ENCODE measurements around the gene YJU2.
"Not testable (repeated sequence)": the region's sequence is repeated elsewhere in the genome, so short reads cannot be mapped to it uniquely, and the experiment has no call there.

The YJU2 gene

GRCh38 chr19:4229179-4229931, 17.5 kb upstream of the YJU2 start, which contains the start of gene EBI3:
EBI3 (plus strand) TSS chr19:4229523; CDS start chr19:4229551, 28 bp downstream.
- DNase-seq: peak; percentile 39 to 70 (median 54)

- DNase-seq: not testable (repeated sequence)
Measured at GRCh38 chr19:4230237-4230636, 16.6 kb upstream of the YJU2 start.

- DNase-seq: not testable (repeated sequence)
Measured at GRCh38 chr19:4231521-4231920, 15.4 kb upstream of the YJU2 start.

GRCh38 chr19:4232139-4232538, 14.7 kb upstream of the YJU2 start:
- DNase-seq: not testable (repeated sequence)

GRCh38 chr19:4232614-4233281, 14.1 kb upstream of the YJU2 start:
- no peak for DNase-seq

GRCh38 chr19:4233282-4233853, 13.5 kb upstream of the YJU2 start:
- DNase-seq: peak; percentile 52 to 76 (median 72)

GRCh38 chr19:4234142-4234861, 12.6 kb upstream of the YJU2 start:
- no peak for DNase-seq

- no peak for DNase-seq
Measured at GRCh38 chr19:4234862-4235201, 12.0 kb upstream of the YJU2 start.

GRCh38 chr19:4237510-4237909, 9.4 kb upstream of the YJU2 start:
- DNase-seq: not testable (repeated sequence)

GRCh38 chr19:4238831-4239230, 8.0 kb upstream of the YJU2 start:
- no peak for DNase-seq

- peak; percentile 18 to 71 (median 47) for DNase-seq
Measured at GRCh38 chr19:4241824-4242430, 5.0 kb upstream of the YJU2 start.

- not testable (repeated sequence) for DNase-seq
Measured at GRCh38 chr19:4245938-4246337, 942 bp upstream of the YJU2 start.

- DNase-seq: no peak
Measured at GRCh38 chr19:4256563-4256962, 9.7 kb downstream of the YJU2 start.

GRCh38 chr19:4257025-4257424, 10.1 kb downstream of the YJU2 start:
- no peak for DNase-seq

GRCh38 chr19:4258181-4258580, 11.3 kb downstream of the YJU2 start:
- no peak for DNase-seq

- peak; percentile 56 to 69 (median 67) for DNase-seq
Measured at GRCh38 chr19:4260613-4261191, 13.8 kb downstream of the YJU2 start.

GRCh38 chr19:4264812-4265211, 17.9 kb downstream of the YJU2 start:
- DNase-seq: no peak

GRCh38 chr19:4266253-4267000, 19.5 kb downstream of the YJU2 start:
- DNase-seq: peak; percentile 35 to 66 (median 60)

- peak; percentile 62 to 79 (median 69) for DNase-seq
Measured at GRCh38 chr19:4267101-4267900, 20.4 kb downstream of the YJU2 start.

All from suppressor macrophage (primary cell).